GM12875 (cell line): ENCODE results near the gene SYT11.

Experiments used
- H3K4me3 ChIP-seq: one replicate; pipeline ENCODE4 v1.5.1; 2011; ENCODE audit warnings: low read depth, low read length, control low read depth
- CTCF ChIP-seq: IDR thresholded peaks from 2 replicates; pipeline ENCODE4 v1.5.1; 2011; ENCODE audit warnings: low read depth, mild to moderate bottlenecking, control low read depth, inconsistent platforms, low read length, moderate library complexity, borderline replicate concordance; ENCODE audit not compliant: insufficient read depth

Gene SYT11

GRCh38 chr1:155880251-155880650 lies 20.9 kb downstream of the SYT11 start:
- TF ChIP-seq CTCF, result no peak
- H3K4me3 ChIP-seq, result no peak overlapping the region

GRCh38 chr1:155880950-155881349 lies 21.6 kb downstream of the SYT11 start:
- no peak overlapping the region for H3K4me3 ChIP-seq
- no peak for TF ChIP-seq CTCF

- no peak for TF ChIP-seq CTCF
- no peak overlapping the region for H3K4me3 ChIP-seq
Observed at GRCh38 chr1:155882235-155882634, 22.9 kb downstream of the SYT11 start.

GRCh38 chr1:155882766-155883165 lies 23.4 kb downstream of the SYT11 start:
- H3K4me3 ChIP-seq, result no peak overlapping the region
- TF ChIP-seq CTCF, result no peak

GRCh38 chr1:155884031-155884960 lies 24.9 kb downstream of the SYT11 start:
- H3K4me3 ChIP-seq, result no peak overlapping the region
- no peak for TF ChIP-seq CTCF

DNA sequence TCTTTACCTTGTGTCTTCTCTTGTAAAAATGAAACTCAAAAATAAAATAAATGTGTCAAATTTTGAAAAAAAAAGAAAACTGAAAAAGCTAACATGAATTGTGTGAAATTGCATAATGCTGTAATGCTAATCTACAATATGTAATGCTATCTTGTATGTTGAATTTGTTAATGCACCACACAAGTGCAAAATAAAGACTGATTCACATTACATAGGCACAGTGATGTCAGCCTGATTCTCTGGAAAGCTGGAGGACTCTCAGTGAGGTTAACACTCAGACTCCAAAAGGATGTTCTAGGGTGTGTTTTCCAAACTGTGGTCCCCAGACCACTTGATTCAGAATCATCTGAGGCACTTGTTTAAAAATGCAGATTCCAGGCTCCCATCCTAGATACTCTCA lies 25.6 kb downstream of the SYT11 start:
- H3K4me3 ChIP-seq, result no peak overlapping the region
- TF ChIP-seq CTCF, result no peak

- no peak for TF ChIP-seq CTCF
Observed at GRCh38 chr1:155888481-155888880, 29.1 kb downstream of the SYT11 start.

More at GRCh38 chr1:155888481-155888880, 29.1 kb downstream of the SYT11 start:
- no peak overlapping the region for H3K4me3 ChIP-seq
